RWPE2 (cell line): ENCODE results near the gene DNAH7.

ENCODE experiments used
- ATAC-seq: fragments of 200-7000 bp; cut with Tn5 transposase; 3 replicates; pipeline ENCODE4 v1.9.1; 2021; ENCODE audit warnings: low read depth
- DNase-seq: peaks from one replicate; pipeline ENCODE4 v3.0.0-alpha.2; 2020; ENCODE audit warnings: low spot score
- H3K27ac ChIP-seq: fragments of 450-650 bp; 2 replicates; pipeline ENCODE4 v1.5.1; 2017; ENCODE audit warnings: mild to moderate bottlenecking; ENCODE audit not compliant: poor library complexity, severe bottlenecking
- H3K27me3 ChIP-seq: fragments of 250-450 bp; sonication (Bioruptor Pico); 2 replicates; pipeline ENCODE4 v1.5.1; 2021; ENCODE audit warnings: mild to moderate bottlenecking, moderate library complexity; ENCODE audit not compliant: insufficient read depth, poor library complexity, severe bottlenecking
- H3K36me3 ChIP-seq: fragments of 250-450 bp; sonication (Bioruptor Pico); 2 replicates; pipeline ENCODE4 v1.5.1; 2020; ENCODE audit warnings: low read depth, mild to moderate bottlenecking, moderate library complexity
- H3K4me1 ChIP-seq: fragments of 250-450 bp; sonication (Bioruptor Pico); 2 replicates; pipeline ENCODE4 v1.5.1; 2021; ENCODE audit warnings: mild to moderate bottlenecking, moderate library complexity; ENCODE audit not compliant: insufficient read depth, poor library complexity, severe bottlenecking
- H3K4me3 ChIP-seq: fragments of 250-450 bp; sonication (Bioruptor Pico); 2 replicates; pipeline ENCODE4 v1.5.1; 2021; ENCODE audit warnings: mild to moderate bottlenecking, moderate library complexity; ENCODE audit not compliant: severe bottlenecking
- H3K9me3 ChIP-seq: fragments of 250-450 bp; sonication (Bioruptor Pico); 2 replicates; pipeline ENCODE4 v1.5.1; 2021; ENCODE audit warnings: mild to moderate bottlenecking, moderate library complexity; ENCODE audit not compliant: severe bottlenecking
- CTCF ChIP-seq: fragments of 450-650 bp; IDR thresholded peaks from one replicate; pipeline ENCODE4 v1.5.1; 2017; ENCODE audit warnings: mild to moderate bottlenecking, moderate library complexity; ENCODE audit not compliant: poor library complexity, severe bottlenecking

DNAH7 gene

GRCh38 chr2:195795879-195796278, 272.8 kb downstream of the DNAH7 start:
- no peak for ATAC-seq
- no peak for DNase-seq
- no peaks in the 10 kb centered on the region for H3K36me3 ChIP-seq
- H3K4me3 ChIP-seq: no peak overlapping the region
- TF ChIP-seq CTCF: no peak
- no peaks in the 10 kb centered on the region for H3K9me3 ChIP-seq
- H3K4me1 ChIP-seq: no peaks in the 10 kb centered on the region
- no peak overlapping the region for H3K27ac ChIP-seq
- H3K27me3 ChIP-seq: no peaks in the 10 kb centered on the region

GRCh38 chr2:195793881-195794280, 274.8 kb downstream of the DNAH7 start:
- H3K9me3 ChIP-seq: no peaks in the 10 kb centered on the region
- no peak for ATAC-seq
- H3K4me1 ChIP-seq: no peaks in the 10 kb centered on the region
- no peaks in the 10 kb centered on the region for H3K36me3 ChIP-seq
- DNase-seq: no peak
- no peak overlapping the region for H3K27ac ChIP-seq
- no peak for TF ChIP-seq CTCF
- H3K27me3 ChIP-seq: no peaks in the 10 kb centered on the region
- H3K4me3 ChIP-seq: no peak overlapping the region

- H3K9me3 ChIP-seq: no peaks in the 10 kb centered on the region
- no peaks in the 10 kb centered on the region for H3K4me1 ChIP-seq
- H3K4me3 ChIP-seq: no peak overlapping the region
- H3K27ac ChIP-seq: no peak overlapping the region
- no peaks in the 10 kb centered on the region for H3K27me3 ChIP-seq
- TF ChIP-seq CTCF: no peak
- DNase-seq: no peak
- ATAC-seq: no peak
- H3K36me3 ChIP-seq: no peaks in the 10 kb centered on the region
These were observed 286.5 kb downstream of the DNAH7 start for GRCh38 chr2:195782156-195782555.

- no peak for DNase-seq
- Histone ChIP-seq H3K4me1 (no peaks in the 10 kb centered on the region), H3K9me3 (no peaks in the 10 kb centered on the region), H3K27me3 (no peaks in the 10 kb centered on the region), H3K4me3 (no peak overlapping the region), H3K36me3 (no peaks in the 10 kb centered on the region), H3K27ac (no peak overlapping the region)
- peak; percentile 10 for TF ChIP-seq CTCF
- ATAC-seq: peak; percentile 58; the same call in 1 of the 3 replicates
These were observed 289.1 kb downstream of the DNAH7 start for GRCh38 chr2:195779491-195779890.

- no peaks in the 10 kb centered on the region for H3K9me3 ChIP-seq
- no peak overlapping the region for H3K27ac ChIP-seq
- H3K36me3 ChIP-seq: no peaks in the 10 kb centered on the region
- no peak for TF ChIP-seq CTCF
- DNase-seq (no peak), ATAC-seq (no peak)
- no peak overlapping the region for H3K4me3 ChIP-seq
- no peaks in the 10 kb centered on the region for H3K27me3 ChIP-seq
- peaks cover 7% of the 10 kb centered on the region for H3K4me1 ChIP-seq
These were observed 298.7 kb downstream of the DNAH7 start for GRCh38 chr2:195769975-195770374.
